ENCODE data around the gene CCDC17. TPM values are rescaled to one million over a fixed set of nuclear protein-coding genes. Genes with fewer than 3 reads are reported as not detected.

The CCDC17 gene
- total RNA-seq, result 1 to 10 TPM; 3.5 to 5.3 (median 3.8) TPM

DNA sequence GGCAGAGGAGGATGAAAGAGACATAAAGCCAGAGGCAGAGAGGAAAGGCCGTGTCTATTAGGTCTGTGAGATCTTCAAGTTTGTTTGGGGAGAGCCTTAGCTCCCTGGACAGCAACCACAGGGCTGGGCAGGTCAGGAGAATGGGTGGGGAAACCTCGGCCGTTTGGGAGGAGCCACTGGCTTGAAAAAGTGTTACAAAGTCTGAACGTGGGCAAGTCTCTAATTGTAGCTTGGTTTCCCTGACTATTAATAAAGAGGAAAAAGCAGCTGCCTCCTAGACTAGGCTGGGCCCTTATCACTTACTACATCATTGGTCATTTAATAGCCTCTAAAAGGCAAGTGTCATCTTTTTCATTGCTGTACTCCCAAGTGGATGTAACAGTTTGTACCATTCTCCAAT lies at the start of gene CCDC17:
Gene CCDC17 (minus strand): TSS at position 83 of the 400 bp plus-strand sequence. CDS start 145 bp downstream, outside the sequence.
- DNase-seq, result no peak
- intact Hi-C loops (cut with DNase I), result no loop called here
- Histone ChIP-seq H3K36me3 (peaks cover 29 to 36% of the 10 kb centered on the region in 2 donors), H3K4me3 (replicated peaks in 1 of 3) (no peak within 1 kb of the TSS), H3K4me1 (peaks cover 0 to 21% of the 10 kb centered on the region in 2 donors), H3K9me3 (no peaks in the 10 kb centered on the region), H3K27ac (peak within 1 kb of the TSS in 1 of 3 donors; percentile 10), H3K27me3 (no peaks in the 10 kb centered on the region)
- TF ChIP-seq POLR2A (IDR thresholded peaks at IDR 0.05), result no peak
- TF ChIP-seq, protein P1, sequence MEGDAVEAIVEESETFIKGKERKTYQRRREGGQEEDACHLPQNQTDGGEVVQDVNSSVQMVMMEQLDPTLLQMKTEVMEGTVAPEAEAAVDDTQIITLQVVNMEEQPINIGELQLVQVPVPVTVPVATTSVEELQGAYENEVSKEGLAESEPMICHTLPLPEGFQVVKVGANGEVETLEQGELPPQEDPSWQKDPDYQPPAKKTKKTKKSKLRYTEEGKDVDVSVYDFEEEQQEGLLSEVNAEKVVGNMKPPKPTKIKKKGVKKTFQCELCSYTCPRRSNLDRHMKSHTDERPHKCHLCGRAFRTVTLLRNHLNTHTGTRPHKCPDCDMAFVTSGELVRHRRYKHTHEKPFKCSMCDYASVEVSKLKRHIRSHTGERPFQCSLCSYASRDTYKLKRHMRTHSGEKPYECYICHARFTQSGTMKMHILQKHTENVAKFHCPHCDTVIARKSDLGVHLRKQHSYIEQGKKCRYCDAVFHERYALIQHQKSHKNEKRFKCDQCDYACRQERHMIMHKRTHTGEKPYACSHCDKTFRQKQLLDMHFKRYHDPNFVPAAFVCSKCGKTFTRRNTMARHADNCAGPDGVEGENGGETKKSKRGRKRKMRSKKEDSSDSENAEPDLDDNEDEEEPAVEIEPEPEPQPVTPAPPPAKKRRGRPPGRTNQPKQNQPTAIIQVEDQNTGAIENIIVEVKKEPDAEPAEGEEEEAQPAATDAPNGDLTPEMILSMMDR (IDR thresholded peaks at IDR 0.05), result no peak
- 46 to 55% methylated on average over 4 of the region's 4 CpGs for WGBS, 2 donors

DNA sequence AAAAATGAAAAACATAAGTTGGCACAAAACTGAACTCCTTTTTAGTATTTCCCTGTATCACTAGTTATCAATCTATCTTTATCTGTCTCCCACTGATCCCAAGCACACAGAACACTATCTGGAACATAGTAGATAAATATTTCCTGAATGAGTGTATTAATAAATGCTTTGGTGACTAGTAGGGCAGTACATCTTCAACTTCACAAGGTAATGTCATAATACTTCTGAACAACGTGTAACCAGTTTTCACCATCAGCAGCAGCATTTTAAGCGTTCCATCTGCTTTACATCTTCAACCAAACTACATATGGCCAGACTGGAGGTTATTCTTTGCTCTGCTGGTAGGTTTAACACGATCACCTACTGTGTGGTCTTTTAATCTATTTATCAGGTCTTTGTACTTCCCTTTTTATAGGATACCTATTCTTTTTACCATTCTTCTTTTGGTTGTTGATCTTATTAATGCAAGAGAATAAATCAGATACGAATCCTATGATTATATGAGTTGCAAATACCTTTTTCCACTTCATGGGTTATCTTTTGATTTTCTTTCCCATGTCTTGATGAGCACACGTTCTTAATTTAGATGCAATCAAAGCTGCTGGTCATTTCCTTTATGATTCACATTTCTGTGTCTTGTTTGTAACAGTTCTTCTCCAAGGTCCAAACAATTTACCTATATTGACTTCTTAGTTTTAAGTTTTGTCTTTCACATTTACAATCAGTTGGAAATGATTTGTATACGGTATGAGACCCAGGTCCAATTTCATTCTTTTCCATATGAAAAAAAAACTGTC lies 46.2 kb upstream of the CCDC17 start:
- no peaks in the 10 kb centered on the region for H3K27me3 ChIP-seq
- peaks cover 23 to 63% of the 10 kb centered on the region in 2 donors for H3K4me1 ChIP-seq
- H3K27ac ChIP-seq, result no peak overlapping the region
- H3K4me3 ChIP-seq (replicated peaks in 1 of 3), result no peak overlapping the region
- no peak for DNase-seq
- no peaks in the 10 kb centered on the region for H3K9me3 ChIP-seq
- WGBS, 2 donors, result 81 to 86% methylated on average over 6 of the region's 6 CpGs
- H3K36me3 ChIP-seq, result no peaks in the 10 kb centered on the region
- TF ChIP-seq POLR2A (IDR thresholded peaks at IDR 0.05), result no peak
- TF ChIP-seq, protein P1 (IDR thresholded peaks at IDR 0.05), result no peak
- intact Hi-C loops (cut with DNase I), result no loop called here

DNA sequence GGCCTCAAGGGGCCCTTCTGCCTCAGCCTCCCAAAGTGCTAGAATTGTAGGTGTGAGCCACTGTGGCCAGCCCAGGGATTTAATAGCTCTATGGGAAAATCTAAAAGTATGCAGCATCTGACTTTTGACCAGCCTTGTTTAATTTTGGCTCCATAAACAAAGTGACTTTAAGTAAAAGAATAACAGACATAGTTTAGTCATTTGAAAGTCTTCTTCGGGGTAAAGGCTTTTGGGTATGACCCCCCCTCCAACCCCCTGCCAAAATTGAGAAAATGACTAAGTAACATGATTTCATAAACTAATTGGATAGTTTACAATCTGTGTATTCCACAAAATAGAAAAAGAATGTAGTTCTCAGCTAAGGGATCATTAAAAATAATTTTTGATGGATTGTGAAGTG lies 45.5 kb upstream of the CCDC17 start:
- Histone ChIP-seq H3K4me1 (peaks cover 23 to 60% of the 10 kb centered on the region in 2 donors), H3K4me3 (replicated peaks in 1 of 3) (no peak overlapping the region), H3K27ac (no peak overlapping the region), H3K36me3 (no peaks in the 10 kb centered on the region), H3K9me3 (no peaks in the 10 kb centered on the region), H3K27me3 (no peaks in the 10 kb centered on the region)
- DNase-seq, result no peak
- TF ChIP-seq, protein P1 (IDR thresholded peaks at IDR 0.05), result no peak
- no peak for TF ChIP-seq POLR2A (IDR thresholded peaks at IDR 0.05)
- 70 to 79% methylated on average over 1 of the region's 1 CpG for WGBS, 2 donors
- intact Hi-C loops (cut with DNase I), result no loop called here

DNA sequence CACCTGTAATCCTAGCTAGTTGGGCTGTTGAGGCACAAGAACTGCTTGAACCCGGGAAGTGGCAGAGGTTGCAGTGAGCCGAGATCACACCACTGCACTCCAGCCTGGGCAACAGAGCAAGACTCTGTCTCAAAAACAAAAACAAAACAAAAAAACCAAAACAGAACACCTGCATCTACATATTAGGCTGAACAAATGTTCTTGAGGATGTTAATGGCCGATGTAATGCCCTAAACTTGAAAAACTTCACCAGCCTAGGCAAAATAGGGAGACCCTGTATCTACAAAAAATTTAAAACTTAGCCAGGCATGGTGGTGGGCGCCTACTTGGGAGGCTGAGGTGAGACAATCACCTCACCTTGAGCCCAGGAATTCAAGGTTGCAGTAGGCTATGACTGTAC lies 44.7 kb upstream of the CCDC17 start:
- Histone ChIP-seq H3K27me3 (no peaks in the 10 kb centered on the region), H3K9me3 (no peaks in the 10 kb centered on the region), H3K36me3 (no peaks in the 10 kb centered on the region), H3K4me3 (replicated peaks in 1 of 3) (no peak overlapping the region), H3K4me1 (peaks cover 21 to 53% of the 10 kb centered on the region in 2 donors), H3K27ac (no peak overlapping the region)
- intact Hi-C loops (cut with DNase I), result no loop called here
- WGBS, 2 donors, result 94 to 99% methylated on average over 4 of the region's 4 CpGs
- DNase-seq, result no peak
- TF ChIP-seq, protein P1 (IDR thresholded peaks at IDR 0.05), result no peak
- no peak for TF ChIP-seq POLR2A (IDR thresholded peaks at IDR 0.05)

Data from thyroid gland (tissue), 4 donors.